Tibial artery (tissue), 4 donors: ENCODE data around the gene ZNF18.
"Not testable (repeated sequence)": the region's sequence is repeated elsewhere in the genome, so short reads cannot be mapped to it uniquely, and the experiment has no call there.

Experiments
- DNase-seq, 2 donors: peaks; one replicate each; pipeline ENCODE4 v3.0.0-alpha.2; 2019
- H3K27ac ChIP-seq, 2 donors: fragments of 200-600 bp; sonication (generic) in 1 of 2; 1 replicate in 1 of 2; 2 replicates in 1 of 2; pipeline ENCODE4 v1.5.1; 2018 to 2019; ENCODE audit warnings: mild to moderate bottlenecking in 1 of 2
- H3K27me3 ChIP-seq, 2 donors: fragments of 200-600 bp; sonication (generic) in 1 of 2; one replicate each; pipeline versions ENCODE4 v1.5.1 to v1.6.0; 2016 to 2019
- H3K36me3 ChIP-seq, 3 donors: fragments of 200-600 bp; sonication (generic) in 2 of 3; one replicate each; pipeline ENCODE4 v1.5.1; 2016 to 2019; ENCODE audit warnings: mild to moderate bottlenecking in 2 of 3
- H3K4me1 ChIP-seq, 4 donors: fragments of 200-600 bp; sonication (generic) in 2 of 4; 1 replicate in 3 of 4; 2 replicates in 1 of 4; pipeline ENCODE4 v1.5.1; 2016 to 2019
- H3K4me3 ChIP-seq, 2 donors: fragments of 200-600 bp; sonication (generic) in 1 of 2; 1 replicate in 1 of 2; 2 replicates in 1 of 2; pipeline ENCODE4 v1.5.1; 2018 to 2019; ENCODE audit warnings: mild to moderate bottlenecking in 2 of 2
- H3K9me3 ChIP-seq, 3 donors: fragments of 200-600 bp; sonication (generic) in 1 of 3; one replicate each; pipeline ENCODE4 v1.5.1; 2016 to 2019
- CTCF ChIP-seq, 2 experiments: fragments of 200-600 bp in 1 of 2; fragments of 450-650 bp in 1 of 2; IDR thresholded peaks; one replicate each; pipeline ENCODE4 v1.5.1; 2017 to 2019; ENCODE audit warnings: antibody characterized with exemption in 2 of 2, mild to moderate bottlenecking in 1 of 2, moderate library complexity in 1 of 2
- intact Hi-C: fragments of 100-400 bp; cut with DNase I; formaldehyde crosslinking; loops from one replicate; pipeline ENCODE4 v1.15.0; 2023; ENCODE audit warnings: low total_unique reads

Gene ZNF18

GRCh38 chr17:11954936-11955335, 42.3 kb downstream of the ZNF18 start:
- H3K9me3 ChIP-seq, result peaks cover 0 to 32% (median 7%) of the 10 kb centered on the region in 3 donors
- H3K4me3 ChIP-seq, result no peak overlapping the region
- no peaks in the 10 kb centered on the region for H3K4me1 ChIP-seq
- no peaks in the 10 kb centered on the region for H3K27me3 ChIP-seq
- no peak for TF ChIP-seq CTCF (IDR thresholded peaks at IDR 0.05)
- DNase-seq, result no peak
- H3K36me3 ChIP-seq, result peaks cover 3 to 24% (median 23%) of the 10 kb centered on the region in 3 donors
- H3K27ac ChIP-seq, result no peak overlapping the region
- intact Hi-C loops, result no loop called here

- no peak for DNase-seq
- TF ChIP-seq CTCF (IDR thresholded peaks at IDR 0.05), result no peak
- Histone ChIP-seq H3K9me3 (peaks cover 0 to 32% (median 7%) of the 10 kb centered on the region in 3 donors), H3K36me3 (peaks cover 3 to 24% (median 23%) of the 10 kb centered on the region in 3 donors), H3K27me3 (no peaks in the 10 kb centered on the region), H3K4me1 (peaks cover 0 to under 1% (median 0%) of the 10 kb centered on the region in 4 donors), H3K4me3 (no peak overlapping the region), H3K27ac (no peak overlapping the region)
- intact Hi-C loops, result no loop called here
Measured at GRCh38 chr17:11953924-11954323, 43.4 kb downstream of the ZNF18 start.

- Histone ChIP-seq H3K4me3 (no peak overlapping the region), H3K4me1 (peaks cover 0 to 7% (median 0%) of the 10 kb centered on the region in 4 donors), H3K27me3 (no peaks in the 10 kb centered on the region), H3K27ac (no peak overlapping the region), H3K9me3 (peaks cover 0 to 32% (median 7%) of the 10 kb centered on the region in 3 donors), H3K36me3 (peaks cover 0 to 20% (median 17%) of the 10 kb centered on the region in 3 donors)
- no peak for TF ChIP-seq CTCF (IDR thresholded peaks at IDR 0.05)
- intact Hi-C loops, result no loop called here
- DNase-seq, result no peak
Measured at GRCh38 chr17:11952610-11953009, 44.7 kb downstream of the ZNF18 start.

GRCh38 chr17:11950771-11951519, 46.3 kb downstream of the ZNF18 start:
- peaks cover 0 to 7% (median 0%) of the 10 kb centered on the region in 4 donors for H3K4me1 ChIP-seq
- no peaks in the 10 kb centered on the region for H3K27me3 ChIP-seq
- H3K4me3 ChIP-seq, result no peak overlapping the region
- no peak for TF ChIP-seq CTCF (IDR thresholded peaks at IDR 0.05)
- no peak for DNase-seq
- intact Hi-C loops, result no loop called here
- H3K9me3 ChIP-seq, result peaks cover 0 to 32% (median 7%) of the 10 kb centered on the region in 3 donors
- H3K27ac ChIP-seq, result no peak overlapping the region
- H3K36me3 ChIP-seq, result peaks cover 0 to 20% (median 17%) of the 10 kb centered on the region in 3 donors

GRCh38 chr17:11949571-11949970, 47.7 kb downstream of the ZNF18 start:
- H3K27ac ChIP-seq, DNase-seq, H3K27me3 ChIP-seq, H3K4me1 ChIP-seq, H3K4me3 ChIP-seq, intact Hi-C loops: not testable (repeated sequence)
- Histone ChIP-seq H3K9me3 (peaks cover 0 to 22% (median 7%) of the 10 kb centered on the region in 3 donors), H3K36me3 (peaks cover 0 to 12% (median 3%) of the 10 kb centered on the region in 3 donors)

GRCh38 chr17:11948789-11949188, 48.5 kb downstream of the ZNF18 start:
- Histone ChIP-seq H3K27ac (no peak overlapping the region), H3K9me3 (peaks cover 0 to 14% (median 2%) of the 10 kb centered on the region in 3 donors), H3K27me3 (no peaks in the 10 kb centered on the region), H3K4me3 (no peak overlapping the region), H3K4me1 (peaks cover 0 to 7% (median 0%) of the 10 kb centered on the region in 4 donors), H3K36me3 (peaks cover 0 to 9% (median 0%) of the 10 kb centered on the region in 3 donors)
- intact Hi-C loops, result no loop called here
- DNase-seq, result no peak
- TF ChIP-seq CTCF (IDR thresholded peaks at IDR 0.05), result no peak
